Left colon (tissue), 2 donors: Measurements from ENCODE around the gene ARR3. TPM values are rescaled to one million over a fixed set of nuclear protein-coding genes. Genes with fewer than 3 reads are reported as not detected.
"Not testable (repeated sequence)": the region's sequence is repeated elsewhere in the genome, so short reads cannot be mapped to it uniquely, and the experiment has no call there.

ENCODE experiments used
- ATAC-seq: fragments of 200-7000 bp; cut with Tn5 transposase; one replicate; pipeline ENCODE4 v1.9.1; 2020; ENCODE audit warnings: mild to moderate bottlenecking, moderate library complexity
- DNase-seq, 2 donors: peaks; one replicate each; pipeline ENCODE4 v3.0.0-alpha.2; 2020
- intact Hi-C, 2 donors: fragments of 100-400 bp; cut with DNase I in 1 of 2; cut with micrococcal nuclease in 1 of 2; formaldehyde crosslinking; loops; one replicate each; pipeline versions ENCODE4 v1.11.2 to v1.14.0; 2022; cut with DNase I, micrococcal nuclease
- long read RNA-seq: library from polyadenylated mRNA; unstranded; transcript quantifications from one replicate; pipeline ENCODE4 v2.0.0, GENCODE V29; 2021
- total RNA-seq, 2 donors: library from RNA; stranded (reverse); fragmentation: NEBNext Ultra II Directional; extraction: Animal tissue kit (Norgen Biotek cat#: 25700); gene quantifications; one replicate each; pipeline ENCODE4 v1.2.1, GENCODE V29; 2021
- donor health status: DM: no; HTN: no; CAD: no.
- donor health status: DM: yes; HTN: yes; CAD: no.

The ARR3 gene
- total RNA-seq = 1 to 10 TPM in 1 of 2 donors, under 1 TPM in 1; 0.64 to 1.2 TPM
- long read RNA-seq = 0 reads

- DNase-seq (no peak), ATAC-seq (no peak)
- intact Hi-C loops = no loop called here
Measured at GRCh38 chrX:70268034-70268433, at the start of gene ARR3. ARR3 (plus strand) TSS chrX:70268334; CDS start chrX:70269386, 1,052 bp downstream.

- intact Hi-C loops = no loop called here
- peak; percentile 30 to 33 for DNase-seq
Measured at GRCh38 chrX:70219938-70220764, 48.0 kb upstream of the ARR3 start.

GRCh38 chrX:70226048-70226447 lies 42.1 kb upstream of the ARR3 start:
- no peak for DNase-seq
- intact Hi-C loops = no loop called here
- ATAC-seq = no peak

More at GRCh38 chrX:70219938-70220764, 48.0 kb upstream of the ARR3 start:
- peak; percentile 98 for ATAC-seq

GRCh38 chrX:70226687-70227086 lies 41.4 kb upstream of the ARR3 start:
- DNase-seq = no peak
- ATAC-seq = no peak
- intact Hi-C loops = no loop called here

GRCh38 chrX:70231666-70232065 lies 36.5 kb upstream of the ARR3 start:
- no peak for ATAC-seq
- intact Hi-C loops = no loop called here
- DNase-seq = no peak

- intact Hi-C loops = no loop called here
- no peak for DNase-seq
- no peak for ATAC-seq
Measured at GRCh38 chrX:70234355-70234754, 33.8 kb upstream of the ARR3 start, which contains the start of gene AWAT1. AWAT1 (plus strand) TSS chrX:70234655; CDS start chrX:70234696, 41 bp downstream.

- intact Hi-C loops = no loop called here
- ATAC-seq (no peak), DNase-seq (no peak)
Measured at GRCh38 chrX:70240751-70241150, 27.4 kb upstream of the ARR3 start.

GRCh38 chrX:70241501-70241900 lies 26.6 kb upstream of the ARR3 start:
- intact Hi-C loops = no loop called here
- ATAC-seq (no peak), DNase-seq (no peak)

- intact Hi-C loops, ATAC-seq, DNase-seq: not testable (repeated sequence)
Measured at GRCh38 chrX:70243601-70244000, 24.5 kb upstream of the ARR3 start.

GRCh38 chrX:70244881-70245280 lies 23.3 kb upstream of the ARR3 start:
- intact Hi-C loops = no loop called here
- ATAC-seq (no peak), DNase-seq (no peak)

GRCh38 chrX:70247252-70247651 lies 20.9 kb upstream of the ARR3 start:
- ATAC-seq = peak; percentile 32
- intact Hi-C loops = no loop called here
- no peak for DNase-seq

- intact Hi-C loops = no loop called here
- no peak for DNase-seq
- ATAC-seq = no peak
Measured at GRCh38 chrX:70252491-70252890, 15.6 kb upstream of the ARR3 start.

GRCh38 chrX:70253377-70254062 lies 14.6 kb upstream of the ARR3 start:
- no peak for DNase-seq
- ATAC-seq = no peak
- intact Hi-C loops = no loop called here

- intact Hi-C loops = no loop called here
- DNase-seq (no peak), ATAC-seq (no peak)
Measured at GRCh38 chrX:70254063-70254400, 14.1 kb upstream of the ARR3 start.

GRCh38 chrX:70254909-70255308 lies 13.2 kb upstream of the ARR3 start:
- no peak for DNase-seq
- no peak for ATAC-seq
- intact Hi-C loops = no loop called here

- no peak for ATAC-seq
- intact Hi-C loops = no loop called here
Measured at GRCh38 chrX:70255452-70255851, 12.7 kb upstream of the ARR3 start.

GRCh38 chrX:70257423-70258288 lies 10.5 kb upstream of the ARR3 start:
- ATAC-seq (peak; percentile 82), DNase-seq (no peak)
- intact Hi-C loops = no loop called here

More at GRCh38 chrX:70255452-70255851, 12.7 kb upstream of the ARR3 start:
- no peak for DNase-seq

GRCh38 chrX:70260104-70260503 lies 8.0 kb upstream of the ARR3 start, which contains the start of gene P2RY4:
P2RY4 (minus strand) TSS chrX:70260204; CDS start chrX:70259624, 580 bp downstream.
- no peak for ATAC-seq
- intact Hi-C loops = no loop called here
- DNase-seq = no peak

- peak; percentile 97 for ATAC-seq
- peak; percentile 37 to 58 for DNase-seq
- intact Hi-C loops = no loop called here
Measured at GRCh38 chrX:70262952-70263567, 5.1 kb upstream of the ARR3 start.
